ENCODE measurements around the gene KANSL1. TPM values are rescaled to one million over a fixed set of nuclear protein-coding genes. Genes with fewer than 3 reads are reported as not detected.

KANSL1 gene
- total RNA-seq, 1 experiment from 2014 or later: 47.6 TPM

GRCh38 chr17:45994987-45995386, 198.2 kb downstream of the KANSL1 start:
- ChIA-PET POLR2A (ENCODE audit: unreplicated experiment) (no interaction called here), CTCF (interaction anchor here (0.6 kb wide), 1 partner anchor 56 kb away, joined by 3 read pairs; no protein-coding TSS in a partner anchor)

GRCh38 chr17:45993962-45994627, 199.1 kb downstream of the KANSL1 start:
- no peaks in the 10 kb centered on the region for H4K20me1 ChIP-seq (ENCODE audit: low read length)
- H3K27me3 ChIP-seq (ENCODE audit: low read length): no peaks in the 10 kb centered on the region
- no peaks in the 10 kb centered on the region for H3F3A ChIP-seq (ENCODE audit: low read length, unreplicated experiment)
- H3K9ac ChIP-seq (ENCODE audit: low read length): no peak overlapping the region
- H3K4me1 ChIP-seq (ENCODE audit: insufficient read depth, low read length): no peaks in the 10 kb centered on the region
- no peak overlapping the region for H2AFZ ChIP-seq (ENCODE audit: low read length)
- H3K4me2 ChIP-seq (ENCODE audit: low read length): no peak overlapping the region
- H3K9me3 ChIP-seq (ENCODE audit: low read length): no peaks in the 10 kb centered on the region
- POLR2A ChIA-PET (ENCODE audit: unreplicated experiment): no interaction called here
- no peak overlapping the region for H3K27ac ChIP-seq (ENCODE audit: low read length)
- ATAC-seq: no peak
- no peaks in the 10 kb centered on the region for H3K9me2 ChIP-seq (replicated peaks; ENCODE audit: low read length)
- TF ChIP-seq CTCF (conservative IDR thresholded peaks at IDR 0.05; ENCODE audit: low read depth, low read length) (no peak), EZH2phosphoT487 (IDR thresholded peaks at IDR 0.05; ENCODE audit: borderline replicate concordance, low read length) (no peak), EZH2 (IDR thresholded peaks at IDR 0.05; ENCODE audit: low read length, unreplicated experiment) (no peak)
- no peak overlapping the region for H3K4me3 ChIP-seq (ENCODE audit: low read length)
- intact Hi-C loops (cut with micrococcal nuclease): no loop called here
- DNase-seq: no peak
- CTCF ChIA-PET: no interaction called here
- H3K79me2 ChIP-seq (ENCODE audit: low read length): no peaks in the 10 kb centered on the region
- BruUV-seq (replicated peaks): no TSS peak
- no peaks in the 10 kb centered on the region for H3K36me3 ChIP-seq (ENCODE audit: low read depth, low read length)

More at GRCh38 chr17:45994987-45995386, 198.2 kb downstream of the KANSL1 start:
- Histone ChIP-seq H3K36me3 (ENCODE audit: low read depth, low read length) (no peaks in the 10 kb centered on the region), H3F3A (ENCODE audit: low read length, unreplicated experiment) (no peaks in the 10 kb centered on the region), H2AFZ (ENCODE audit: low read length) (no peak overlapping the region), H3K27ac (ENCODE audit: low read length) (no peak overlapping the region), H3K4me1 (ENCODE audit: insufficient read depth, low read length) (no peaks in the 10 kb centered on the region), H3K4me2 (ENCODE audit: low read length) (no peak overlapping the region), H3K79me2 (ENCODE audit: low read length) (no peaks in the 10 kb centered on the region), H3K9me2 (replicated peaks; ENCODE audit: low read length) (no peaks in the 10 kb centered on the region), H4K20me1 (ENCODE audit: low read length) (no peaks in the 10 kb centered on the region), H3K9ac (ENCODE audit: low read length) (no peak overlapping the region), H3K27me3 (ENCODE audit: low read length) (no peaks in the 10 kb centered on the region), H3K4me3 (ENCODE audit: low read length) (no peak overlapping the region), H3K9me3 (ENCODE audit: low read length) (no peaks in the 10 kb centered on the region)
- ATAC-seq (no peak), DNase-seq (no peak)
- intact Hi-C loops (cut with micrococcal nuclease): no loop called here
- no TSS peak for BruUV-seq (replicated peaks)
- TF ChIP-seq EZH2 (IDR thresholded peaks at IDR 0.05; ENCODE audit: low read length, unreplicated experiment) (no peak), CTCF (conservative IDR thresholded peaks at IDR 0.05; ENCODE audit: low read depth, low read length) (no peak), EZH2phosphoT487 (IDR thresholded peaks at IDR 0.05; ENCODE audit: borderline replicate concordance, low read length) (no peak)

- Histone ChIP-seq H2AFZ (ENCODE audit: low read length) (no peak overlapping the region), H4K20me1 (ENCODE audit: low read length) (no peaks in the 10 kb centered on the region), H3K79me2 (ENCODE audit: low read length) (no peaks in the 10 kb centered on the region), H3K9ac (ENCODE audit: low read length) (no peak overlapping the region), H3K36me3 (ENCODE audit: low read depth, low read length) (no peaks in the 10 kb centered on the region), H3K4me3 (ENCODE audit: low read length) (no peak overlapping the region), H3K4me2 (ENCODE audit: low read length) (no peak overlapping the region), H3K4me1 (ENCODE audit: insufficient read depth, low read length) (no peaks in the 10 kb centered on the region), H3F3A (ENCODE audit: low read length, unreplicated experiment) (no peaks in the 10 kb centered on the region), H3K9me3 (ENCODE audit: low read length) (no peaks in the 10 kb centered on the region), H3K27ac (ENCODE audit: low read length) (no peak overlapping the region), H3K9me2 (replicated peaks; ENCODE audit: low read length) (no peaks in the 10 kb centered on the region), H3K27me3 (ENCODE audit: low read length) (no peaks in the 10 kb centered on the region)
- POLR2A ChIA-PET (ENCODE audit: unreplicated experiment): no interaction called here
- no peak for ATAC-seq
- no peak for DNase-seq
- TF ChIP-seq EZH2 (IDR thresholded peaks at IDR 0.05; ENCODE audit: low read length, unreplicated experiment) (no peak), CTCF (conservative IDR thresholded peaks at IDR 0.05; ENCODE audit: low read depth, low read length) (no peak), EZH2phosphoT487 (IDR thresholded peaks at IDR 0.05; ENCODE audit: borderline replicate concordance, low read length) (no peak)
- no TSS peak for BruUV-seq (replicated peaks)
- intact Hi-C loops (cut with micrococcal nuclease): no loop called here
- CTCF ChIA-PET: no interaction called here
These were observed 200.3 kb downstream of the KANSL1 start for GRCh38 chr17:45992904-45993303.

Measured in PC-3 (cell line).